HepG2 (cell line): ENCODE data around the gene DNAAF8. TPM values are rescaled to one million over a fixed set of nuclear protein-coding genes. Genes with fewer than 3 reads are reported as not detected.

Source experiments
- ATAC-seq: fragments of 200-7000 bp; cut with Tn5 transposase; 3 replicates; pipeline ENCODE4 v1.9.1; 2020; ENCODE audit warnings: mild to moderate bottlenecking, moderate library complexity
- BruUV-seq: library from RNA; stranded (reverse); fragments of 400-500 nt; replicated peaks from 2 replicates; lab custom pipeline; 2021; lab: Mats Ljungman, UMichigan
- CTCF ChIA-PET: fragments of 300-600 bp; formaldehyde crosslinking; extraction: SDS; loops from one replicate; lab custom pipeline; 2021; ENCODE audit warnings: low total read pairs, inconsistent platforms, low intra/inter-chr PET ratio; lab: Yijun Ruan, JAX
- POLR2A ChIA-PET: fragments of 350-600 bp; sonication (Branson Sonifier 250); formaldehyde crosslinking; loops from one replicate; lab custom pipeline; 2020; ENCODE audit warnings: antibody characterized with exemption, inconsistent platforms; lab: Yijun Ruan, JAX
- DNase-seq: peaks from one replicate; pipeline ENCODE4 v3.0.0-alpha.2; 2015; ENCODE audit warnings: low spot score
- FAIRE-seq: peaks from 3 replicates; lab custom pipeline; 2011; peaks lifted over from hg19 to GRCh38; lab: Jason Lieb, UNC
- H2AFZ ChIP-seq: one replicate; pipeline ENCODE4 v1.6.1; 2011; ENCODE audit warnings: low read length, inconsistent platforms
- H3K27ac ChIP-seq: fragments of 300-600 bp; 3 replicates; pipeline ENCODE4 v1.8.0; 2011; ENCODE audit warnings: mixed run types, mild to moderate bottlenecking, mixed read lengths, low read length, inconsistent platforms; ENCODE audit not compliant: insufficient read depth; ENCODE audit errors: extremely low read length
- H3K27me3 ChIP-seq, 2 experiments: fragments of 200-600 bp in 1 of 2; 2 replicates in 1 of 2; 3 replicates in 1 of 2; pipeline versions ENCODE4 v1.6.0 to v1.8.0; 2011; ENCODE audit warnings: low read length in 2 of 2, mild to moderate bottlenecking in 2 of 2, moderate library complexity in 2 of 2, inconsistent platforms in 1 of 2; ENCODE audit not compliant: insufficient read depth in 2 of 2, control insufficient read depth in 1 of 2
- H3K36me3 ChIP-seq, 2 experiments: fragments of 200-600 bp in 1 of 2; replicated peaks in 1 of 2; 2 replicates in 1 of 2; 3 replicates in 1 of 2; pipeline versions ENCODE4 v1.5.1 to v1.8.0; 2011; ENCODE audit warnings: low read length in 2 of 2, inconsistent platforms in 1 of 2; ENCODE audit not compliant: insufficient read depth in 2 of 2, control insufficient read depth in 1 of 2
- H3K4me1 ChIP-seq: 2 replicates; pipeline ENCODE4 v1.5.1; 2012; ENCODE audit warnings: low read length, inconsistent platforms; ENCODE audit not compliant: insufficient read depth
- H3K4me2 ChIP-seq: 2 replicates; pipeline ENCODE4 v1.6.0; 2011; ENCODE audit warnings: low read depth, low read length, inconsistent platforms
- H3K4me3 ChIP-seq, 3 experiments: fragments of 200-600 bp in 1 of 3; sonication (generic), shearing (Covaris generic) in 1 of 3; replicated peaks in 1 of 3; 2 replicates each; pipeline ENCODE4 v1.5.1; 2011 to 2016; ENCODE audit warnings: low read length in 3 of 3, inconsistent platforms in 2 of 3, low read depth in 2 of 3, mild to moderate bottlenecking in 2 of 3, control low read depth in 1 of 3, mixed read lengths in 1 of 3; ENCODE audit not compliant: insufficient read depth in 1 of 3
- H3K79me2 ChIP-seq: one replicate; pipeline ENCODE4 v1.6.1; 2011; ENCODE audit warnings: low read length, inconsistent platforms; ENCODE audit not compliant: insufficient read depth
- H3K9ac ChIP-seq: 2 replicates; pipeline ENCODE4 v1.6.0; 2011; ENCODE audit warnings: mild to moderate bottlenecking, low read depth, low read length, inconsistent platforms; ENCODE audit not compliant: insufficient read depth
- H3K9me3 ChIP-seq: 2 replicates; pipeline ENCODE4 v1.5.1; 2012; ENCODE audit warnings: mild to moderate bottlenecking, low read length
- H4K20me1 ChIP-seq: 2 replicates; pipeline ENCODE4 v1.6.0; 2011; ENCODE audit warnings: inconsistent platforms, mild to moderate bottlenecking, low read length, moderate library complexity; ENCODE audit not compliant: insufficient read depth
- POLR2A ChIP-seq, 2 experiments: IDR thresholded peaks; 2 replicates each; pipeline ENCODE4 v1.6.1; 2011; ENCODE audit warnings: low read depth in 2 of 2, low read length in 2 of 2, mild to moderate bottlenecking in 1 of 2, moderate library complexity in 1 of 2; ENCODE audit not compliant: insufficient read depth in 1 of 2
- POLR2G ChIP-seq: fragments of 200-400 bp; formaldehyde crosslinking; IDR thresholded peaks from 2 replicates; pipeline ENCODE4 v1.6.1; 2018; ENCODE audit warnings: mild to moderate bottlenecking, low read depth, low read length, moderate library complexity
- ZBTB33 ChIP-seq: sonication (generic); formaldehyde crosslinking; IDR thresholded peaks from 2 replicates; pipeline ENCODE4 v1.4.0; 2020; ENCODE audit warnings: missing genetic modification reagents
- ZFP1 ChIP-seq: IDR thresholded peaks from 2 replicates; pipeline ENCODE4 v1.6.1; 2016
- ZNF142 ChIP-seq: sonication (generic); formaldehyde crosslinking; IDR thresholded peaks from 2 replicates; pipeline ENCODE4 v1.4.0; 2020; ENCODE audit warnings: missing genetic modification reagents
- ZNF501 ChIP-seq: sonication (generic); formaldehyde crosslinking; IDR thresholded peaks from 2 replicates; pipeline ENCODE4 v1.5.1; 2020; ENCODE audit warnings: mild to moderate bottlenecking, moderate library complexity, missing genetic modification reagents
- WGBS: methylation state at CpG from one replicate; pipeline ENCODE4 v1.1.6; 2017; ENCODE audit warnings: low lambda C conversion rate; 5-methylcytosine and 5-hydroxymethylcytosine counted together
- in situ Hi-C: cut with HindIII; loops from 2 replicates; pipeline ENCODE4 v1.10.0; 2017; ENCODE audit warnings: low pct_unique_long_range_greater_than_20kb; ENCODE audit not compliant: extremely low pct_ligation_motif_present
- intact Hi-C: fragments of 100-400 bp; cut with micrococcal nuclease; formaldehyde crosslinking; loops from one replicate; pipeline ENCODE4 v1.10.0; 2022; ENCODE audit not compliant: unreplicated experiment
- polyA plus RNA-seq, 8 experiments: library from polyadenylated mRNA; depleted of rRNA in 3 of 8; stranded (reverse) in 7 of 8; unstranded in 1 of 8; fragments of >200 nt; fragmentation: Illumina TruSeq in 4 of 8; extraction: Trizol in 4 of 8; gene quantifications; 2 replicates each; pipeline versions ENCODE4 v1.2.1 to v1.2.3, GENCODE V29; 2011 to 2016; ENCODE audit warnings: low read depth in 4 of 8, missing spikeins in 1 of 8, mixed read lengths in 1 of 8; ENCODE audit not compliant: insufficient read depth in 1 of 8
- total RNA-seq, 5 experiments: library from RNA; depleted of rRNA; stranded (reverse); fragments of >200 nt; fragmentation: Illumina TruSeq; extraction: Trizol; gene quantifications; 2 replicates each; pipeline ENCODE4 v1.2.3, GENCODE V29; 2016; ENCODE audit warnings: low read depth in 1 of 5
- TF ChIP-seq, protein P1 (sequence below): sonication (generic); formaldehyde crosslinking; conservative IDR thresholded peaks from 2 replicates; pipeline ENCODE4 v1.4.0; 2020; ENCODE audit warnings: mild to moderate bottlenecking, missing genetic modification reagents, moderate library complexity

DNAAF8 gene
- total and polyA plus RNA-seq, 2 of the 13 experiments (the other 11 are each of a cell fraction or from before 2014, with no cell fraction given): 0.44 TPM; not detected in 1

DNA sequence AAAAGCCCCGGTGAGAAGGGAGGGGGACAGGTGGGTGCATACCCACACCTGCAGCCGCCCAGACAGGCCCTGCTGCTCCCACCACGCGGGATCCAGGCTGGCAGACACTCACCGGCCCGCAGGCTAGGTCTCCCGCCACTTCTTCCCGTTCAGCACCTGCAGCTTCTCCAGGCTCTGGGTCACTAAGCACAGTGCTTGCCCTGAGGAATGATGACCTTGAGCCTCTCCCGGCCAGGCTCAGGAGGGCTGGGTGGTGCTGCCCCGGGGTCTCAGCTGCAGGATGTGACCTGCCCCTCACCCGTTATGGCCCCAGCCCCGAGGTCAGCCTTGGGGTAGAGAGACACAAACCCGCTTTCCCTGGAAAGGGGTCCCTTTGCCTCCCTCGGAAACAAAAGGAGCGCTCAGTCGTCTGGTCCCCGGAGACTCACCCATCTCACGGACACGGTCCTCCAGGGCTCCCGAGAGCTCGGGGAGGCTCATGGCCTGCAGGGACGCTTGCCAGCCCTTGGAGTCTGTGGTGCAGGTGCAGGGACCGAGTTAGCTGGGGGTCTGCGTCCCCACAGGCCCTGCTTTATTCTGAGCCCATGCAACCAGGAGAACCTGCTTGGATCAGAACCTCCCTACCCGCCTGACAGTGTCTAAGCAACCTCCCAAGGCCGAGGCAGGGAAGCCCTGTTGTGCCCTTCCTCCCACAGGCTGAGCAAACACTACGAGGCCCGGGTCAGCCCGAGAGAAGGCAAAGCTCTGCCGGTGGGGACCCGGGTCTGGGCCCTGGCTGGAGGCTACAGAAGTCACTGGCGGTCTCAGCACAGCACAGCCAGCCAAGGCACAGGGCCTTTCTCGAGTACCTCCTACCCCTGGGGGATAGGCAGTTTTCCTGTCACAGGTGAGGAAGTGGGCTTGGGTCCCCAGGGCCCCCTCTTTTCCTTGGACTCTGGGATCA lies 37.2 kb upstream of the DNAAF8 start:
- H3K9ac ChIP-seq: no peak overlapping the region
- peaks cover 38% of the 10 kb centered on the region for H3K4me1 ChIP-seq
- H3K4me3 ChIP-seq: no peak overlapping the region
- ChIA-PET CTCF (no interaction called here), POLR2A (interaction anchor here (1.3 to 1.4 kb wide), 2 partner anchors 71 to 81 kb away, joined by 3 read pairs; no protein-coding TSS in a partner anchor)
- intact Hi-C loops (no loop called here), in situ Hi-C loops (no loop called here)
- no peaks in the 10 kb centered on the region for H4K20me1 ChIP-seq
- peak overlapping the region; percentile 31 for H3K27ac ChIP-seq
- DNase-seq: no peak
- WGBS: 79% methylated on average over 14 of the region's 33 CpGs
- no peak overlapping the region for H2AFZ ChIP-seq
- no TSS peak for BruUV-seq
- no peaks in the 10 kb centered on the region for H3K9me3 ChIP-seq
- peak; percentile 6 for ATAC-seq
- H3K4me2 ChIP-seq: no peak overlapping the region
- peaks cover 3% of the 10 kb centered on the region for H3K79me2 ChIP-seq
- FAIRE-seq: no peak
- H3K36me3 ChIP-seq: peaks cover 28 to 54% of the 10 kb centered on the region in 2 experiments
- no peaks in the 10 kb centered on the region for H3K27me3 ChIP-seq
- peak in 1 of 2 experiments; percentile 16; a peak in 2 of 4 replicates for TF ChIP-seq POLR2A (IDR thresholded peaks at IDR 0.05; ENCODE audit: insufficient read depth in 1 of 2, low read depth in 2 of 2, low read length in 2 of 2)
- no peak for TF ChIP-seq ZFP1 (CRISPR knock-in tag)
- peak; percentile 44; the same call in 1 of the 2 replicates for TF ChIP-seq ZBTB33 (CRISPR knock-in tag)
- TF ChIP-seq, protein P1, sequence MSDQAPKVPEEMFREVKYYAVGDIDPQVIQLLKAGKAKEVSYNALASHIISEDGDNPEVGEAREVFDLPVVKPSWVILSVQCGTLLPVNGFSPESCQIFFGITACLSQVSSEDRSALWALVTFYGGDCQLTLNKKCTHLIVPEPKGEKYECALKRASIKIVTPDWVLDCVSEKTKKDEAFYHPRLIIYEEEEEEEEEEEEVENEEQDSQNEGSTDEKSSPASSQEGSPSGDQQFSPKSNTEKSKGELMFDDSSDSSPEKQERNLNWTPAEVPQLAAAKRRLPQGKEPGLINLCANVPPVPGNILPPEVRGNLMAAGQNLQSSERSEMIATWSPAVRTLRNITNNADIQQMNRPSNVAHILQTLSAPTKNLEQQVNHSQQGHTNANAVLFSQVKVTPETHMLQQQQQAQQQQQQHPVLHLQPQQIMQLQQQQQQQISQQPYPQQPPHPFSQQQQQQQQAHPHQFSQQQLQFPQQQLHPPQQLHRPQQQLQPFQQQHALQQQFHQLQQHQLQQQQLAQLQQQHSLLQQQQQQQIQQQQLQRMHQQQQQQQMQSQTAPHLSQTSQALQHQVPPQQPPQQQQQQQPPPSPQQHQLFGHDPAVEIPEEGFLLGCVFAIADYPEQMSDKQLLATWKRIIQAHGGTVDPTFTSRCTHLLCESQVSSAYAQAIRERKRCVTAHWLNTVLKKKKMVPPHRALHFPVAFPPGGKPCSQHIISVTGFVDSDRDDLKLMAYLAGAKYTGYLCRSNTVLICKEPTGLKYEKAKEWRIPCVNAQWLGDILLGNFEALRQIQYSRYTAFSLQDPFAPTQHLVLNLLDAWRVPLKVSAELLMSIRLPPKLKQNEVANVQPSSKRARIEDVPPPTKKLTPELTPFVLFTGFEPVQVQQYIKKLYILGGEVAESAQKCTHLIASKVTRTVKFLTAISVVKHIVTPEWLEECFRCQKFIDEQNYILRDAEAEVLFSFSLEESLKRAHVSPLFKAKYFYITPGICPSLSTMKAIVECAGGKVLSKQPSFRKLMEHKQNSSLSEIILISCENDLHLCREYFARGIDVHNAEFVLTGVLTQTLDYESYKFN (CRISPR knock-in tag): 0 out of 2 replicates have a peak, but pooled peaks have one; percentile 15
- no peak for TF ChIP-seq ZNF501 (CRISPR knock-in tag)
- no peak for TF ChIP-seq ZNF142 (CRISPR knock-in tag)
- peak; percentile 20; the same call in 1 of the 2 replicates for TF ChIP-seq POLR2G
